GM10248 (cell line): ENCODE data around the gene PRKCZ.

Experiments used
- CTCF ChIA-PET: fragments of 300-600 bp; sonication (Branson Sonifier 250); formaldehyde crosslinking; extraction: SDS; loops from one replicate; lab custom pipeline; 2021; ENCODE audit warnings: antibody characterized with exemption; lab: Yijun Ruan, JAX
- POLR2A ChIA-PET: fragments of 350-650 bp; sonication (Branson Sonifier 250); formaldehyde crosslinking; extraction: SDS; loops from one replicate; lab custom pipeline; 2020; ENCODE audit warnings: antibody characterized with exemption; lab: Yijun Ruan, JAX
- DNase-seq: peaks from one replicate; pipeline ENCODE4 v3.0.0; 2012; ENCODE audit errors: extremely low spot score
- CTCF ChIP-seq: IDR thresholded peaks from 2 replicates; pipeline ENCODE4 v1.5.1; 2012; ENCODE audit warnings: mild to moderate bottlenecking, low read depth; ENCODE audit errors: extremely low read depth, missing control alignments, control extremely low read depth

Gene PRKCZ

GRCh38 chr1:2081326-2081885, 31.2 kb downstream of the PRKCZ start:
- CTCF ChIA-PET, result no interaction called here
- DNase-seq, result no peak
- POLR2A ChIA-PET, result no interaction called here
- TF ChIP-seq CTCF, result no peak

- ChIA-PET POLR2A (no interaction called here), CTCF (no interaction called here)
- TF ChIP-seq CTCF, result no peak
- DNase-seq, result no peak
Observed at GRCh38 chr1:2082064-2082463, 31.9 kb downstream of the PRKCZ start.

GRCh38 chr1:2083666-2084065, 33.5 kb downstream of the PRKCZ start:
- CTCF ChIA-PET, result no interaction called here
- no peak for DNase-seq
- no peak for TF ChIP-seq CTCF
- POLR2A ChIA-PET, result no interaction called here

GRCh38 chr1:2084306-2084705, 34.1 kb downstream of the PRKCZ start:
- ChIA-PET POLR2A (no interaction called here), CTCF (no interaction called here)
- DNase-seq, result no peak
- TF ChIP-seq CTCF, result no peak

GRCh38 chr1:2085080-2085479, 34.9 kb downstream of the PRKCZ start:
- POLR2A ChIA-PET, result no interaction called here
- CTCF ChIA-PET, result no interaction called here
- DNase-seq, result no peak
- TF ChIP-seq CTCF, result no peak

- POLR2A ChIA-PET, result no interaction called here
- no peak for TF ChIP-seq CTCF
- DNase-seq, result no peak
- CTCF ChIA-PET, result no interaction called here
Observed at GRCh38 chr1:2086446-2087078, 36.4 kb downstream of the PRKCZ start.
